Eye (tissue), 1 donor: ENCODE data around the gene PHLDA3.
A peak's percentile ranks its signal among the peaks of the same experiment; 100 is the strongest.
"Not testable (repeated sequence)": the region's sequence is repeated elsewhere in the genome, so short reads cannot be mapped to it uniquely, and the experiment has no call there.

Source experiments
- DNase-seq: peaks from one replicate; pipeline ENCODE4 v3.0.0-alpha.2; 2015

PHLDA3 gene

DNA sequence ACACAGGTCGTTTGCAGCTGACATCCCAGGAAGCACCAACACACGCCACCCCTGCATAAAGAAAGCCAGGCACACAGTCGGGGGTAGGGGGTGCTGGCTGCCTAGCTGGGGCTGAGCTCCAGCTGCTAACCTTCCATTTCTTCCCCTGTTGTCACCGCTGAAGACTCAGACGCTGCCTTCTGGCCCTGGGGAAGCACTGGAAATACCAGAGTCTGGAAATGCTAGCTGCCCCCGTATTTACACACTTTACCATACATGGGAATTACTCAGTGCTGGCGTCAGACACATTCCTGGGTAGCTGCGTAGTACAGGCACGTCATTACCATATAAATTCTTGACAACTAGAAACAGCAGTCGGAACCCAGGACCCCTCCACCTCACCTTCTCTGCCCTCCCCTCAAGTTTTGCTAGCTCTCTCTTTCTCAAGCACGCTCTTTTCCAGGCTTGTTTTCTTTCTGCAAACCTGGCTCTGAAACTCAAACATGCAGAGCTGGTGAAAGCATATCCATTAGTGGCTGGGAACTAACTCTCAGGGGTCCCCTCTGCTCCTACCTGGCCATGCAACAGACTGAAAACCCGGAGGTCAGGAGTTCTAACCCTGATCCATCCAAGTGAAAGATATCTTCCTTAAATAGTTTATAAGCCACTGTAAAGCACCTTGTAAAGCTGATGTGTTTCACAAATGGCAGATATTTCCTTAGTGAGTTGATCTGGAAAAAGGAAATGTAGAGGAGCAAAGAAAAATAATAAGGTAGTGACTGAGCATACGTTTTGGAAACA, 34.6 kb upstream of the PHLDA3 start:
- peak; percentile 75 for DNase-seq

DNA sequence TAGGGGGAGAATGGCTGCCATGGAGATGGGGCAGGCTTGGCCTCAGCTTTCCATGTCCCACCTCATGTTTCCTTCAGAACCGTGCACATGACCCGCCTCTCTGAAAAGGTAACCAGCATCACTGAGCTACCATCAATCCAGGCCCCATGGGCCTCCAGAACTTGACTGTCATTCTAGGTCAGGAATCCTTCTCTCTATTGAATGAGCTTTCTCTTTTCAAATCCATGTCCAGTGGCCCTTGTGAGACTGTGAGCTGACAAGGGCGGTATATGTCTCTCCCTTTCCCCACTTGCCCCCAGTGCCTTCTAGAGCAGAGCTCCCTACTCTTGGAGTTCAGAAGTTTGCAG, 33.5 kb upstream of the PHLDA3 start:
- no peak for DNase-seq

- DNase-seq, result no peak
Observed at GRCh38 chr1:201501812-201502510, 33.0 kb upstream of the PHLDA3 start.

DNA sequence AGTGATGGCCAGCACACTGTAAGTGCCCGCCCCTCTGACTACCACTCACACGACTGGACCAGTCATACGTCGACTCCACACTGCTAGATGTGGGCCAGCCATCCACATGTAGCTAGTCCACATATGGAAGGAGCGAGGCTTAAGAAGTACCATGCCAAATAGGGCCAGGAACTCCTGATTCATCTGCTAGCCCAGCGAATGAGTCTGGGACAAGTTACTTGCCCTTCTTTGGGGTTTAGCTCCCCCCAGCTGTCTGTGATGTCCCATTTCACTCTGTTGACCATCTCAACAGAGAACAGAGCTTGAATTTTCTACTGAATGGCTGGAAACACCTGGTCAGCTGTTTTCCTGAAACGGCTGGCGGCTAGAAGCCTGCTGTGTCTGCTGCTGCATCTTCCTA, 32.2 kb upstream of the PHLDA3 start:
- DNase-seq, result no peak

GRCh38 chr1:201500670-201501120, 31.7 kb upstream of the PHLDA3 start:
- DNase-seq, result no peak

GRCh38 chr1:201499795-201500669, 31.0 kb upstream of the PHLDA3 start:
- DNase-seq, result no peak

- no peak for DNase-seq
Observed at GRCh38 chr1:201499191-201499590, 30.2 kb upstream of the PHLDA3 start.

DNA sequence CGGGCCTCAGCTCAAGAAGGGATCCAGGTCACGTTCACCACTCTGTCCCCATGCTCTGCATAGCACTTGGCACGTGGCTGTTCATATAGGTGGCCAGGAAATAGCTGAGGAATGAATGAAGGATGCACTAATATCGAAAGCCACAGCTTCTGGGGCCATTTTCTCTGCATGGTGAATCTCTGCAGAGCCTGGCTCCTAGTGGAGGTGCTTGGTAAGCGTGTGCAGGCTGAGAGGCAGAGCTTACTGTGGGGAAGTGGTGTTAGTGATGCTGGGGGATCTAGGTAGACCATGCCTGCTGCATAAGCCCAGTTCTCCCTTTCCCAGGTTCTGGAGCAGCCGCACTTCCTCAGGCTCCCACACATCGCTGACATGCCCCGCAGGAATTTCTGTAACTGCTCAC, 29.6 kb upstream of the PHLDA3 start:
- DNase-seq, result no peak

- DNase-seq, result no peak
Observed at GRCh38 chr1:201497935-201498509, 29.0 kb upstream of the PHLDA3 start.

DNA sequence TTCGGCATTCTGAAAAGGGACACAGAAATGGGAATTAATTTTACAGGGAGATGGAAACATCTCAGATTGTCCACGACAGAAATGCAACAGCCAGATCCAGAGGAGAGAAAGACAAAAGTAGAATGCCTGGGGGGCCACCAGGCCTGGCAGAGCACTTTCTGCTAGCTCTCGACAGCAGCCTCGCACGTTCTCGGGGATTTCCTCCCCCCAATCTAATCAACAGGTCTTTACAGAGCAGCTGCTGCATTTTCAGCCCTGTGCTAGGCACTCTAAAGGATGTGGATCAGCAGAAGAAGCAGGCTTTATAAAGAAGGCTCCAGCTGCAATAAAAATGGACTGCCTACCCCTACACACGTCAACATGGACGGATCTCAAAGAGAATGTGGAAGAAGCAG, 27.3 kb upstream of the PHLDA3 start:
- no peak for DNase-seq

DNA sequence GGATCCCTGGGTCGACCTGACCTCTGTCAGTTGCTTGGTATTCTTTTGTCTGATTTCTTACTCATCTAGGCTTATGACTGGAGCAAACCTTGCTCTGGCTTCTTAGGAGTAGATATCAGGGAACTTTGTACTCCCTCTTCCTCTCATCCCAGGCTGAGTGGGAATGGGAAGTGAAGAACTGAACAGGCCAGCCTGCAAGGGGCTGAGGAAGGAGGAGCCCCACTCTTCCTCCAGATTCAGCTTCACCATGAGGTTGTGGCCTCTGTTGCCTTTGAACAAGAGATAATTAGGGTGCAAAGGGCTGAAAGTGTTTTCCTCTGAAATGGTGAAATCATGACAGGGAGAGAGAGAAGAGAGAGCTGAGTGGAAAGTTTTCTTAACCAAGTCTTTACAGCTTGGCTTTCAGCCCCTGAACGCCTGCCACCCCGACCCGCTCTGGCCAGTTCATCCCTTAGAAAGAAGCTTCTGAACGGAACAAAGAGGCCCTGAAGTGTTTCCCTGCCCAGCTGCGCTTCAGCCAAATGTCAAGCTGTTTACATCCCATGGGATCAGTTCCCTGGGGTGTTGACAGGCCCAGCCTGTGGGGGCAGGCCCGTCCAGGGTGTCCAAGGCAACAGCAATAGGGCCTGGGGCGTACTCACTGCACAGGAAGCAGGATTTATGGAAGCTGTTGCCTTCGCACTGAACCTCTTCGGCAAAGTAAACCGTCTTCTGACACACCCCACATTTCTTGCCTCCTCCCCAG, 26.7 kb upstream of the PHLDA3 start:
- peak; percentile 59 for DNase-seq

- peak; percentile 45 for DNase-seq
Observed at GRCh38 chr1:201493757-201494617, 25.0 kb upstream of the PHLDA3 start.

DNA sequence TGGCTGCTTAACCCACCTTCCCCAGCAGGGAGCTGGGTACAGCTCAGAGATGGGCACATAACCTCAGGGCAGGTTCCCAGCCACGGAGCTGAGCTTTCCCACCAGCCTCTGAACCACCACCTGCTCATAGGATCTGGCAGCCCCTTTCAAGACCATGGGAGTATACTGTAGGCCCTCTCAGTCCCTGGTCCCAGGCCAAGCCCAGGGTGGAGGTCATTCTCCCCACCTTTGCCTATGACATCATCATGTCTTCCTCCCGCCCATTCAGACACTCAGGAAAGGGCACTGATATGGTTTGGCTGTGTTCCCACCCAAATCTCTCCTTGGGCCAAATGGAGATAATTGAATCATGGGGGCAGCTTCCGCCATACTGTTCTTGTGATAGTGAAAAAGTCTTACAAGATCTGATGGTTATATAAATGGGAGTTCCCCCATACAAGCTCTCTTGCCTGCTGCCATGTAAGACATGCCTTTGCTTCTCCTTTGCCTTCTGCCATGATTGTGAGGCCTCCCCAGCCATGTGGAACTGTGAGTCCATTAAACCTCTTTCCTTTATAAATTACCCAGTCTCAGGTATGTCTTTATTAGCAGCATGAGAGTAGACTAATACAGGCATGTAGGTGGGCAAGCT, 24.2 kb upstream of the PHLDA3 start:
- not testable (repeated sequence) for DNase-seq

DNA sequence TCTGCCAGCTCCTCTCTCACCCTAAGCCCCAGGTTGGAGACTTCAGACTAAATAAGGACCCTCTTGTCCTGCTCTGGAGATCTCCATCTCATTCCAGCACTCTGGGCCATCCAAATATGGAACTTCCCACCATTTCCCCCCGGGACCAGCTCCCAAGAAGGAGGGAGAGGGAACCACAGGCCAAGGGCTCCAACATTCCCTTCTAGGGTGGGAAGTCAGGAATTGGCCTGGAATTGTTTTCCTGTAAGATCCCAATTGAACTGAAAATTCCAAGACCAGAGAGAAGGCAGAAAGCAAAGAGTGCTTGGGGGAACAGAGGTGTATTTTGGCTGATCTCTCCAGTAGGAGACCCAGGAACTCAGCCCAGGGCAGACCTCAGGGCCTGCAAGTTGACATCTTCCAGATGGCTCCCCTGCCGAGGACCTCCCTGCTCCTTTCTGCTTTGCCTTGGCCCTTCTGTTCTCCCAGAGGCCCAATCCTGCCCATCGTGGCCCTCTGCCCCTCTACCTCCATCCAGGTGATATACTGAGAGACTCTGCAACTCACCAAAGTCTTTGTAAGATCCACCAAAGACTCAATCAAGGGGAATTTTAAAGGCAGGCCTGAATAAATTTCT, 23.0 kb upstream of the PHLDA3 start:
- DNase-seq, result no peak

- no peak for DNase-seq
Observed at GRCh38 chr1:201490708-201491131, 21.7 kb upstream of the PHLDA3 start.

- DNase-seq, result no peak
Observed at GRCh38 chr1:201489643-201490261, 20.8 kb upstream of the PHLDA3 start.

DNA sequence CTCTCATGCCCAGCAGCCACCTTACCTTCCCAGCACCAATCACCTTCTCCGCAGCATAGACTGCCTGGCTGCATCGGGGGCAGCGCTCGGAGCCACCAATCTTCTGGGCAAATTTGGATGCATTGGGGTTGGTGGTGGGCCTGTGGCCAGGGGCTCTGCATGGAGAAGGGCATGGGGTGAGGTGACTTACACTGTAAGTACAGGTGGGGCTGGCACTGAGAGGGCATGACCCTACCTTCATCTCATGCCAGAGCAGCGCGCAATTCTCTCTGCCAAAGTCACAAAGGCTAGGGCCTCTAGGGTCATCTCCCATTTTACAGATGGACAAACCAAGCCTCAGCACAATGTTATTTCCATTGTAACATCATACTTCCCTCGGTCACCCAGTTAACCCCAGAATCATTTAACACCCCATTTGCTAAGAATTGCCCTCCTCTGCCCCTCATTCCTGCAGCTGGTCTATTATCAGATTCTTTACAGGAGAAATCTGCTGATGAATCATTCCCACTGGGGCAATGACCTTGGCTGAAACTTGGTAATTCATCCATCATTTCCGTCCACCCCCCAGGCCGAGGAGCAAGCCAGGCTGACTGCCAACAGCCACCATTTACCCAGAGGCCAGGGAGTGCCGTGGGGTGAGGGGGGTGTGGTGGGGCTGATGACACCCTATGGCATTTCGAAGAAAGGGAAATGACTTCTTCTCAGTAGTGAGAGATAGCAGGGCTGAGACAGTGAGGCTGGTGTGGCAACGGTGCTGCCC, 20.0 kb upstream of the PHLDA3 start:
- no peak for DNase-seq

DNA sequence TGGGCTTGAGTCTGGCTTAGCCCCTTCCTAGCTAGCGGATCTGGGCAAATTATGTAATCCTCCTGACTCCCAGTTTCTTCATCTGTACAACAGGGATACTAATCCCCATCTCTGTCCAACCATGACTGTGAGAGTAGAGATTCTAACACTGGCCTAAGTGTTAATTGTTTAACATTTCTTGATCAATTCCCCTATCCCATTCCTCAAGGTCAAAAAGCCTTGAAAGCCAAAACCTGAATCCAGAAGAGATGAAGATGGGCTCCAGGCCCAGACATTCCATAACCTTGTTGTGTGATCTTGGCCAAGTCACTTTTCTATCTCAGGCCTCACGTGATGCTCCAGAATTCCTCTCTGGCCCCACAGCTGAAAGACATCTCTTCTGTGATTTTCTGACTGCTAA, 18.8 kb upstream of the PHLDA3 start:
- DNase-seq, result no peak

DNA sequence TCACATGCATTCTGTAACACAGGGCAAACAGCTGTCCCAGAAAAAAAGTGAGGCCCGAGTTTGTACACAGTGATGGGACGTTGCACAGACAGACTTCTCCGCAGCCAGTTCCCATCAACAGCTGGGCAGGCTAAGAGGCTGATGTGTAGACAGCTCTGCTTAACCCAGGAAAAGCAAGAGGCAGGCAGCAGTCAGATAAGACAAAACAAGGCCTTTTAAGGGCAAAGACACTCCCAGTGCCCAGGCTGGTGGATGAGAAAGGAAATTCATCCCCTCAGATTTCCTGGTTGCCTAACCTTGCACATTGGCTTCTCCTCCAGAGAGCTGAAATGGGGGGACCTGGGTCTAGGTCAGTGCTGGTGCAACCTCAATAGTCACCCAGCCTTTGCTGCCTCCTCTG, 17.2 kb upstream of the PHLDA3 start:
- DNase-seq, result no peak
